HL-60/S4 treated with phorbol 12-myristate 13-acetate at 8.2 ng/mL for 4 days and 3 days (cell line): ENCODE results near the gene DEK.
"Not testable (repeated sequence)": the region's sequence is repeated elsewhere in the genome, so short reads cannot be mapped to it uniquely, and the experiment has no call there.

Source experiments
- in situ Hi-C: fragments of 300-500 bp; cut with MboI; formaldehyde crosslinking; loops from 2 replicates; pipeline ENCODE4 v1.15.0; 2022; ENCODE audit warnings: low sequenced_read_pairs

DEK gene

GRCh38 chr6:18209539-18210197, 54.7 kb downstream of the DEK start:
- in situ Hi-C loops, result no loop called here

GRCh38 chr6:18208778-18209177, 55.6 kb downstream of the DEK start:
- in situ Hi-C loops, result not testable (repeated sequence)

DNA sequence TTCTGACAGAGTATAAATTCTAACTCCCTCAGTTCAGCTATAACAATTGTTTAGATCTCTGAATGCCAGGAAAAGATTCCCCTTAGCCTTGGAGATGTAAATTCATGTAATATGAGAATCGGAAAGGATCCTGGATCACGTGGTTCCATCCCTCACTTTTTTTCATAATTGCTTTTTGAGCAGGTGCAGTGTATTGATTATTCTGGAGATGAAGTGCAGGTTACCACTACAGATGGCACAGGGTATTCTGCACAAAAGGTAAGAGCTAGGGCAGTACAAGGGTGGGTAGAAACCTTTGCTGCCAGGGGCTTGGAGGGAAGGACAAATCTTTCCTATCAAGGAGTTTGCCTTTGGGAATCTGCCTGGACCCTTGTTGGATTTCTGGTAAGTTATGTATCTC, 56.4 kb downstream of the DEK start:
- in situ Hi-C loops, result no loop called here

DNA sequence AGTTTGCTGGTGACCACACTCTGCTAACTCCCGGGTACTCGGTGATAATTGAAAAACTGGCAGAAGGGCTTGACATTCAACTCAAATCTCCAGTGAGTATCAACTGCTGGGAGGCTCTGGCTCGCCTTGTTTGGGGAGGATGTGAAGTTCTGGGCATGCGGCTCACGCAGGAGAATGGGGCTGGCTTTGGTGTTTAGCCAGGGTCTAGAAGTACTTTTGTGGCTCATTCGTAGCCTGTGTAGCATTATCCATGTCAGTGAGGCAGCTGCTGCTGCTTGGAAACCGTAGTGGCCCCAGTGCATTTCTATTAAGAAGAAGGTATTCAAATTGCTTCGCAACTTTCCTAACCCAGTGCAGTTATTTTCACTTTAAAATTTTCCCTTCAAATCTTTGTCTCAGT, 56.9 kb downstream of the DEK start:
- in situ Hi-C loops, result no loop called here

DNA sequence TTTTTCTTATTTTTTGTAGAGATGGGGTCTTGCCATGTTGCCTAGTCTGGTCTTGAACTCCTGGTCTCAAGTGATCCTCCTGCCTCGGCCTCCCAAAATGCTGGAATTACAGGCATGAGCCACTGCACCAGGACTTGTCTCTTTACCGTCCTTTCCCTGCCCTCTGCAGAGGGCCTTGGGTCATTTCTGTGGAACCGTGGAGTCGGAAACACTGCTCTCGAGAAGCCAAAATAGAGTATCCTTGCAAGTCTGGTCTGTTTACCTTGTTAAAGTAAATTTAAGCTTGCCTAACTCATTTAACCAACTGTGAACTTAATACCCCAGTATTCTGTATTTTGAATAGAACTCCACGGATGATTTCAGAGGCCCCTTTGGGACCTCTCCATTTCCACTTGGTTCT, 57.7 kb downstream of the DEK start:
- in situ Hi-C loops, result no loop called here

DNA sequence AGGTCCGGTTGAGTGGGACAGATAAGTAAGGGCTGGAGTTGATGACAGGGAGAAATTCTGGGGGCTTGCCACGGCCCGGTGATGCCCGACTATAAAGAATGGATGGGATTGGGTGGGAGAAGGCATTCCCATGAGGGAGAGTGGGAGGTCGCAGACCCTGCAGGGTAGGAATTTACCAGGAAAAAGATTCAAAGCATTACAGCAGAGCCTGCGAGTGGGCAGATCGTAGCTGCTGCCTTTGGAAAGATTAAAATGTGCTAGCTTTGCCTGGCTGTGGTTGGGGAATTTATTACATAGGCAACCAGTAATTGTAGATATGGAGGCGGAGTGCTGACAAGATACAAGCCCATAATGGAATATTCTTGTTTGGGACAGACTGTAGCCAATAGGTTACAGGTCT, 59.6 kb downstream of the DEK start:
- in situ Hi-C loops, result no loop called here

DNA sequence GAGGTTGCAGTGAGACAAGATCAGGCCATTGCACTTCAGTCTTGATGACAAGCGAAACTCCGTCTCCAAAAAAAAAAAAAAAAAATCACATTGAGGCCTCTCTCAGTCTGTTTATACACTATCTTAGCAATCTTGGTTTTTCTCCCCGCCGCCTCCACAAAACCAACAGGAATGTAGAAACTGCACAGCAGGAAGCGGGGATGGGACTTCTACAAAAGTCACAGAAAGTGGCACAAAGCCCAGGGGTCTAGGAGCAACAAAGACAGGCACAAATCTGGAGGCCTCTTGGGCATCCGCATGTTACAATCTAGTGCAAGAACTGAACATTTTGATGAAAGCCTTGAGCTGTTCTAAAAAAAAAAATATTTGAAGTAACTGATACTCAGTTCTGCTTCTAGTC, 60.5 kb downstream of the DEK start:
- in situ Hi-C loops, result no loop called here

DNA sequence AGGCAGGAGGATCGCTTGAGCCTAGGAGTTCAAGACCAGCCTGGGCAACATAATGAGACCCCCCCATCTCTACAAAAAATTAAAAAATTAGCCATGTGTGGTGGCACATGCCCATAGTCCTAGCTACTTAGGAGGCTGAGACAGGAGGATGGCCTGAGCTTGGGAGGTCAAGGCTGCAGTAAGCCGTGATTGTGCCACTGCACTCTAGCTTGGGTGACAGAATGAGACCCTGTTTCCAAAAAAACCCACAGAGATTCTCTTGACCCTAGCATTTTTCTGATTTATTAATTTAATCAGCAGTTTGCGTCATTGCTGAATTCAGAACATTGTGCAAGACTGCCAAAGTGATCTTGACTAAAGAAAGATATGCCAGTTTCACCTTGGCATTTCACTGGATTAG, 72.3 kb downstream of the DEK start:
- in situ Hi-C loops, result no loop called here

GRCh38 chr6:18189196-18189595, 75.1 kb downstream of the DEK start:
- in situ Hi-C loops, result no loop called here

DNA sequence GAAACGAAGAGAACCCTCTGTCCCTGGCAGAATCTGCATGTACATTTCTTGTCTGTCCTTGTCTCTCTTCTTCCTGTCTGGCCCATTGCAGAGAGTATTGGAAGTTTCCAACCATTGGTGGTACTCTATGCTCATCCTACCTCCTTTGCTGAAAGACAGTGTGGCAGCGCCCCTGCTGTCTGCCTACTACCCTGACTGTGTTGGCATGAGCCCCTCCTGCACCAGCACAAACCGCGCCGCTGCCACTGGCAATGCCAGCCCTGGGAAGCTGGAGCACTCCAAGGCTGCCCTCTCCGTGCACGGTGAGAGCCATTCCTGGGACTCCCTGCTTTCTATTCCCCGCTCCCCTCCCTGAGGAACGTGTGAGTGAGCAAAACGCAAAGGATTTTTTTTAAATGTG, 76.6 kb downstream of the DEK start:
- in situ Hi-C loops, result no loop called here

DNA sequence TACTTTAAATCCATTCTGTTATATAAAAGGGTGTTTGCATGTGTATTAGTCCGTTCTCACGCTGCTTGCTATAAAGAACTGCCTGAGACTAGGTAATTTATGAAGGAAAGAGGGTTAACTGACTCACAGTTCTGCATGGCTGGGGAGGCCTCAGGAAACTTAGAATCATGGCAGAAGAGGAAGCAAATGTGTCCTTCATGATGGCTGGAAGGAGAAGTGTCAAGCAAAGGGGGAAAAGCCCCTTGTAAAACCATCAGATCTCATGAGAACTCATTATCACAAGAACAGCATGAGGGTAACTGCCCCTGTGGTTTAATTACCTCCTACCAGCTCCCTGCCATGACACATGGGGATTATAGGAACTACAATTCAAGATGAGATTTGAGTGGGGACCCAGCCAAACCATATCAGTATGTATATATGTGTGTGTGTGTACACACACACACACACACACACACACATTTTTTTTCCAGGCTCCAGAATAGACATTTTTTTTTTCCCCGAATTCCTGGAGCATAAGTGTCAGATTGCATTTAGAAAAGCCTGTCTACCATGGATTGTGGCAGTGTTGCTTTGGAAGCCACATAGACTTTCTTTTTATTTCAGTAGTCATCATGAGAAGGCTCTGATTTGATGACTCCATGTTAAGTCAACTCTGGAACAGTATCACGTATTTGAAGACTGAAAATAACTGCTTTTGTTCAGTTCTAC, 77.6 kb downstream of the DEK start:
- in situ Hi-C loops, result no loop called here

DNA sequence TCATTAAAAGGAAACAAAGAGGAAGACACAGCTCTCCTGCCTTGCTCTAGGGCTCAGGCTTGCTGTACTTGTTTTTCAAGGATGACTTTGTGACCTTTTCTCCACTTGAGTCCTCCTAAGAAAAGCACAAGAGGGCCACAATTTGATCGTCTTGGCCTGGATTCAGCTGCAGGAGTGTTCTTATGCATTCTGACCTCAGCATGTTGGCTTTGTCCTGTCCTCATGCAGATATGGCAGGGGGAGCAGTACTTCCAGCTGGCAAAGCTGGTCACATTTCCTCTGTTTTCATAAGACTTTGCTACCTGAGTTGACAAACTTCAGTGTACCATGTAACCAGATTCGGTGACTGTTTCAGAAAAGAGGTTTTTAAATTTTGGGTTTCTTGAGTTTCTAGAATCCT, 78.3 kb downstream of the DEK start:
- in situ Hi-C loops, result no loop called here

- in situ Hi-C loops, result no loop called here
Measured at GRCh38 chr6:18185624-18186023, 78.7 kb downstream of the DEK start.

GRCh38 chr6:18183766-18184165, 80.6 kb downstream of the DEK start:
- in situ Hi-C loops, result no loop called here

DNA sequence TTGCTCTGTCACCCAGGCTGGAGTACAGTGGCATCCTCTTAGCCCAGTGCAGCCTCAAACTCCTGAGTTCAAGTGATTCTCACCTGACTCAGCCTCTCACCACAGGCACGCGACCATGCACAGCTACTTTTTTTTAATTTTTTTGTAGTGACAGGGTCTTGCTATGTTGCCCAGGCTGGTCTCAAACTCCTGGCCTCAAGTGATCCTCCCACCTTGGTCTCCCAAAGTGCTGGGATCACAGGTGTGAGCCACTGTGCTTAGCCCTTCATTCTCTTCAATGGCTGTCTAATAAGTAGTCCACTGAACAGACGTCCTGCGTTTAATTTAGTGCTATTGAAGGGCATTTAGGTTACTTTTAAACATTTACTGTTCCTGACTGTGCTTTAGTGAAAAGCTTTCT, 81.8 kb downstream of the DEK start:
- in situ Hi-C loops, result no loop called here

GRCh38 chr6:18179770-18180356, 84.5 kb downstream of the DEK start:
- in situ Hi-C loops, result no loop called here

DNA sequence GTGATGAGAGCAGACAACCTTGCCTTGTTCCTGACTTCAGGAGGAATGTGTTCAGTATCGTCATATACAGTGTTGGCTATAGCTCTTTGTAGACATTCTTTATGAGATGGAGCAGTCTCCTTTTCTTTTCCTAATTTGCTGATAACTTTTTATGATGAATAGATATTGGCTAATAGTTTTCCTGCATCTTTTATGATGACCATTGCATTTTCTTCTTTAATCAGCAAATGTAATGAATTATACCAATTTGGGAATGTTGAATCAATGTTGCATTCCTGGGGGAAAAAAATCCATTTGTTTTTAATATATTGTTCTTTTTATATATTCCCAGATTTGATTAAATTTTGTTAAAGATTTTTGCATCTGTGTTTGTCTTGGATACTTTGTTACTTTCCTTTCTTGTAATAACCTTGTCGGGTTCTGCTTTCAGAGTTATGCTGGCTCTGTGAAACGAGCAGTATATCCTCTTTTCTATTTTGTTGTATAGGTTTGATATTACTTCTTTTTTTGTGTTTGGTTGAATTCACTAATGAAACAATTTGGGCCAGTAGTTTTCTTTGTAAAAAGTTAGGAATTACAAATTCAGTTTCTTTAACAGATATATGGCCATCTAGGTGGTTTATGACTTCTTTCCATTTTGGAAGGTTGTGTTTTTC, 85.2 kb downstream of the DEK start:
- in situ Hi-C loops, result no loop called here

DNA sequence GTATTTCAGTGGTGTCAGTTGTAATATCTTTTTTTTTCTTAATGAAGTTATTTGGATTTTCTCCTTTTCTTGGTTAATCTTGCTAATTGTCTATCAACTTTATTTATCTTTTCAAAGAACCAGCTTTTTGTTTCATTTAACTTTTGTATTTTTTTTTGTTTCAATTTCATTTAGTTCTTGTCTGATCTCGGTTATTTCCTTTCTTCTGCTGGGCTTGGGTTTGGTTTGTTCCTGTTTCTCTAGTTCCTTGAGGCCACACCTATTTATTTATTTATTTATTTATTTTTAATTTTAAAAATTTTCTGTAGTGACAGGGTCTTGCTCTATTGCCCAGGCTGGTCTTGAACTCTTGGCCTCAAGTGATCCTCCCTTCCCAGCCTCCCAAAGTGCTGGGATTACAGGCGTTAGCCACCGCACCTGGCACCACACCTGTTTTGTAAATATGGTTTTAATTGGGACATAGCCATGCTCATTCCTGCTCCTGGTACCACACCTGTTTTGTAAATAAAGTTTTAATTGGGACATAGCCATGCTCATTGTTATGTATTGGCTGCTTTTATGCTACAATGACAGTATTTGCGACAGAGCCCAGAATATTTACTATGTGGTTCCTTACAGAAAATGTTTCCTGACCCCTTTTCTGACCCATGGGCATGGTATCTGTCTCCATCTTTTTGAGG, 86.9 kb downstream of the DEK start:
- in situ Hi-C loops, result no loop called here

DNA sequence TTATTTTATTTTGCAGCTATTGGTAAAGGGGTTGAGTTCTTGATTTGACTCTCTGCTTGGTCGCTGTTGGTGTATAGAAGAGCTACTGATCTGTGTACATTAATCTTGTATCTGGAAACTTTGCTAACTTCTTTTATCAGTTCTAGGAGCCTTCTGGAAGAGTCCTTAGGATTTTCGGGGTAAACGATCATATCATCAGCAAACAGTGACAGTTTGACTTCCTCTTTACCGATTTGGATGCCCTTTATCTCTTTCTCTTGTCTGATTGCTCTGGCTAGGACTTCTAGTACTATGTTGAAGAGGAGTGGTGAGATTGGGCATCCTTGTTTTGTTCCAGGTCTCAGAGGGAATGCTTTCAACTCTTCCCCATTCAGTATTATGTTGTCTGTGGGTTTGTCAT, 88.1 kb downstream of the DEK start:
- in situ Hi-C loops, result not testable (repeated sequence)
